Bronchial epithelial cell (primary cell): ENCODE data around the gene SLC16A5. TPM values are rescaled to one million over a fixed set of nuclear protein-coding genes. Genes with fewer than 3 reads are reported as not detected.

ENCODE experiments used
- DNase-seq: peaks from one replicate; pipeline ENCODE4 v3.0.0-alpha.2; 2010; ENCODE audit warnings: low read depth
- FAIRE-seq: peaks from 2 replicates; lab custom pipeline; 2011; peaks lifted over from hg19 to GRCh38; lab: Jason Lieb, UNC
- H3K27me3 ChIP-seq: 2 replicates; pipeline ENCODE4 v1.5.1; 2011; ENCODE audit warnings: low read length; ENCODE audit not compliant: control insufficient read depth, insufficient read depth
- H3K36me3 ChIP-seq: 2 replicates; pipeline ENCODE4 v1.5.1; 2011; ENCODE audit warnings: low read length; ENCODE audit not compliant: control insufficient read depth, insufficient read depth
- H3K4me3 ChIP-seq: 2 replicates; pipeline ENCODE4 v1.5.1; 2011; ENCODE audit warnings: mild to moderate bottlenecking, low read depth, low read length, control low read depth
- CTCF ChIP-seq: IDR thresholded peaks from 2 replicates; pipeline ENCODE4 v1.5.1; 2011; ENCODE audit warnings: mild to moderate bottlenecking, moderate library complexity, low read length, control low read depth, inconsistent platforms; ENCODE audit not compliant: insufficient read depth, severe bottlenecking
- total RNA-seq: library from RNA; depleted of rRNA; stranded (reverse); fragments of >200 nt; gene quantifications from 2 replicates; pipeline ENCODE4 v1.2.1, GENCODE V29; 2014

Gene SLC16A5
- total RNA-seq, 1 donor from 2014 or later, result 15.0 TPM

GRCh38 chr17:75073618-75074047 lies 14.1 kb upstream of the SLC16A5 start:
- no peak for TF ChIP-seq CTCF
- no peaks in the 10 kb centered on the region for H3K36me3 ChIP-seq
- no peak for DNase-seq

DNA sequence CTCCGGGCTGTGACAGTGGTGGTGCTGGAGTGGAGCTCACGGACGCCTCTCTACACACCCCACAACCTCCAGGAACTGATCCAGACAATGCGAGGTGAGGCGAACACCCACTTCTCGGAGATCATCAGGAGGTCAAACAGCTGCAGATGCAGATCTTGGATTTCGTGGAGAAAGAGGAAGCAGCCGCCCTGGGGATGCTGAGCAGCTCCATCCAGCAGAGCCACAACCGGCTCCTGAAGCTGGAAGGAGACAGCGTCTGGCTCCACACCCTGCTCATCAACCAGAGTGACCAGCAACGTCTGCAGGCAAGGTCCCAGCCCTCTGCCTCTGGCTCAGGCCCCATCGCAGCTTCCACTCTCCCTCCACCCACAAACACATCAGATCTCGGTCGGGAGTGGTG lies 13.2 kb upstream of the SLC16A5 start:
- no peak for TF ChIP-seq CTCF
- Histone ChIP-seq H3K4me3 (no peak overlapping the region), H3K27me3 (no peaks in the 10 kb centered on the region), H3K36me3 (no peaks in the 10 kb centered on the region)
- DNase-seq (no peak), FAIRE-seq (no peak)

More at GRCh38 chr17:75073618-75074047, 14.1 kb upstream of the SLC16A5 start:
- Histone ChIP-seq H3K4me3 (no peak overlapping the region), H3K27me3 (no peaks in the 10 kb centered on the region)
- no peak for FAIRE-seq

DNA sequence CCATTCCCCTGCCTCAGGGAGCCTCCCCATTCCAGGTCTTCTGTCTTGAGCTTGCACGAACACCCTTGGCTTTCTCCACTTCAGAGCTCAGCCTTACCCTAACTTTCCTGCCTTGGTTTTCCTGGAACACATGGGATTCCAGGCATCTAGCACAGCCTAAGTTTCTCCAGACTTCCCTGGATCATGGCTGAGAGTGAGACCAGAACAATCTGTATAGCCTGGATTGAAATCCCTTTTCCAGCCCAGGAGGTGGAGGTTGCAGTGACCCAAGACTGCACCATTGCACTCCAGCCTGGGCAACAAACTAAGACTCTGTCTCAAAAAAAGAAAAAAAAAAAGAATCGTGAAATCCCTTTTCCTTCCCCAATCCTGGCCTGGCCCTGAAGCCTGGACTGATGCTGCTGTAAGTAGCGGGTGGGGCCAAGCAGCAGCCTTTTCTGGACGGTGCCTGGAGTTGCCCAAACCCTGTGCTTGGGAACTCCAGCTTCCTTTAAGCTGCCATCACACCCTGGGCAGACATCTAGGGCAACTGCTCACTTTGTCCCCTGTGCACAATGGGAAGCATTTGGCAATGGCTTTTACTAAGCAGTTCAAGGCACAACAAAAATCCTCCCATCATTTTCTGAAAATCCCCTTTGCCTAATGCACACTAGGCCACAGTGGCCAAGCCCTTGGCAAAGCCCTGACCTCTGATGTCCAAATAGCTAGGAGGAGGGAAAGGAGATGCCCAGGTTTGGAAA lies 12.0 kb upstream of the SLC16A5 start:
- FAIRE-seq (no peak), DNase-seq (no peak)
- H3K36me3 ChIP-seq, result no peaks in the 10 kb centered on the region
- H3K27me3 ChIP-seq, result no peaks in the 10 kb centered on the region
- TF ChIP-seq CTCF, result no peak
- no peak overlapping the region for H3K4me3 ChIP-seq

GRCh38 chr17:75077072-75077495 lies 10.7 kb upstream of the SLC16A5 start:
- DNase-seq (no peak), FAIRE-seq (no peak)
- Histone ChIP-seq H3K36me3 (no peaks in the 10 kb centered on the region), H3K27me3 (no peaks in the 10 kb centered on the region), H3K4me3 (peak overlapping the region; percentile 19)
- no peak for TF ChIP-seq CTCF

GRCh38 chr17:75077496-75078283 lies 10.1 kb upstream of the SLC16A5 start:
- FAIRE-seq (no peak), DNase-seq (no peak)
- TF ChIP-seq CTCF, result peak; percentile 15
- Histone ChIP-seq H3K36me3 (no peaks in the 10 kb centered on the region), H3K4me3 (peak overlapping the region; percentile 19), H3K27me3 (no peaks in the 10 kb centered on the region)
